Thyroid gland (tissue), 4 donors: ENCODE measurements around the gene TMEM132C.

Experiments used
- POLR2A ChIP-seq, 2 donors: fragments of 450-650 bp; IDR thresholded peaks; one replicate each; pipeline ENCODE4 v1.6.1; 2017; ENCODE audit warnings: antibody characterized with exemption in 2 of 2, mild to moderate bottlenecking in 2 of 2, moderate library complexity in 1 of 2
- TF ChIP-seq, protein P1 (sequence below), 6 experiments: fragments of 200-600 bp in 3 of 6; fragments of 450-650 bp in 3 of 6; sonication (generic) in 3 of 6; IDR thresholded peaks; one replicate each; pipeline ENCODE4 v1.5.1; 2016 to 2019; ENCODE audit warnings: antibody characterized with exemption in 6 of 6, mild to moderate bottlenecking in 2 of 6, inconsistent platforms in 1 of 6, moderate library complexity in 1 of 6

DNA sequence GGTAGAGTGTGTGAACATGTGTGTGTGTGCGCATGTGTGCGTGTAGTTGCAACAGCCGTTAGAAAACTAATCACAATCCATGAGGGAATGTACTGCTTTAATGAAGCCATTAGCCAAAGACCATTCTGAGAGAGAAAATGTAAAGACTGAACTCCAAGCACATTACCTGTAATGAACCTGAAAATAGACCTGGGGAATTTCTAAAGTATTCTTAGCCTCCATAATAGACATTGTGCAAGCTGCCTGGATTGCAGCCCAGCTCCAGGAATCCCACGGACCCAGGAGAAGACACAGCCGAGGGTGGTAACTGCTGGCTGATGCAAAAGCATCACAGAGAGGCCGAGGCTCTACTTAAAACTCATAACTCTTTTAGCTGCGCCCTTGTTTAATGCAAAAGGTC is 400.2 kb downstream of the TMEM132C start:
- TF ChIP-seq, protein P1, sequence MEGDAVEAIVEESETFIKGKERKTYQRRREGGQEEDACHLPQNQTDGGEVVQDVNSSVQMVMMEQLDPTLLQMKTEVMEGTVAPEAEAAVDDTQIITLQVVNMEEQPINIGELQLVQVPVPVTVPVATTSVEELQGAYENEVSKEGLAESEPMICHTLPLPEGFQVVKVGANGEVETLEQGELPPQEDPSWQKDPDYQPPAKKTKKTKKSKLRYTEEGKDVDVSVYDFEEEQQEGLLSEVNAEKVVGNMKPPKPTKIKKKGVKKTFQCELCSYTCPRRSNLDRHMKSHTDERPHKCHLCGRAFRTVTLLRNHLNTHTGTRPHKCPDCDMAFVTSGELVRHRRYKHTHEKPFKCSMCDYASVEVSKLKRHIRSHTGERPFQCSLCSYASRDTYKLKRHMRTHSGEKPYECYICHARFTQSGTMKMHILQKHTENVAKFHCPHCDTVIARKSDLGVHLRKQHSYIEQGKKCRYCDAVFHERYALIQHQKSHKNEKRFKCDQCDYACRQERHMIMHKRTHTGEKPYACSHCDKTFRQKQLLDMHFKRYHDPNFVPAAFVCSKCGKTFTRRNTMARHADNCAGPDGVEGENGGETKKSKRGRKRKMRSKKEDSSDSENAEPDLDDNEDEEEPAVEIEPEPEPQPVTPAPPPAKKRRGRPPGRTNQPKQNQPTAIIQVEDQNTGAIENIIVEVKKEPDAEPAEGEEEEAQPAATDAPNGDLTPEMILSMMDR (IDR thresholded peaks at IDR 0.05): no peak
- TF ChIP-seq POLR2A (IDR thresholded peaks at IDR 0.05): no peak
